HG02840 (cell line): ENCODE data around the gene FBXW5.

Source experiments
- ATAC-seq: cut with Tn5 transposase; IDR thresholded peaks from one replicate; pipeline ENCODE4 v1.9.1; 2021; ENCODE audit warnings: mild to moderate bottlenecking, moderate library complexity, moderate number of reproducible peaks; ENCODE audit not compliant: unreplicated experiment, low FRiP score

FBXW5 gene

GRCh38 chr9:136950656-136951276 is 6.2 kb upstream of the FBXW5 start:
- no peak for ATAC-seq

- ATAC-seq: peak; percentile 72
These were observed 5.5 kb upstream of the FBXW5 start for GRCh38 chr9:136949817-136950655.

GRCh38 chr9:136949239-136949816 is 4.8 kb upstream of the FBXW5 start:
- ATAC-seq: no peak

GRCh38 chr9:136947955-136948510 is 3.5 kb upstream of the FBXW5 start:
- no peak for ATAC-seq

GRCh38 chr9:136947028-136947891 is 2.7 kb upstream of the FBXW5 start:
- no peak for ATAC-seq

GRCh38 chr9:136946228-136947027 is 1.9 kb upstream of the FBXW5 start:
- no peak for ATAC-seq

GRCh38 chr9:136945333-136946227 is 1.0 kb upstream of the FBXW5 start:
- no peak for ATAC-seq

- no peak for ATAC-seq
These were observed 373 bp downstream of the FBXW5 start for GRCh38 chr9:136944212-136944518.

- peak; percentile 4 for ATAC-seq
These were observed 987 bp downstream of the FBXW5 start for GRCh38 chr9:136943291-136944211.

- ATAC-seq: no peak
These were observed 1.7 kb downstream of the FBXW5 start for GRCh38 chr9:136942881-136943230.

- ATAC-seq: no peak
These were observed 2.2 kb downstream of the FBXW5 start for GRCh38 chr9:136942112-136942880.

- no peak for ATAC-seq
These were observed 3.1 kb downstream of the FBXW5 start for GRCh38 chr9:136941231-136942111.

- no peak for ATAC-seq
These were observed 3.9 kb downstream of the FBXW5 start for GRCh38 chr9:136940526-136941230.

GRCh38 chr9:136939996-136940525 is 4.5 kb downstream of the FBXW5 start:
- ATAC-seq: no peak

- no peak for ATAC-seq
These were observed 5.0 kb downstream of the FBXW5 start for GRCh38 chr9:136939431-136939995.
